Measurements from ENCODE around the gene PSENEN. TPM values are rescaled to one million over a fixed set of nuclear protein-coding genes. Genes with fewer than 3 reads are reported as not detected.

PSENEN gene
- total RNA-seq, 3 donors from 2014 or later (not counting 1 experiment from before 2014, with no cell fraction given), result 38.5 to 45.0 (median 41.0) TPM

DNA sequence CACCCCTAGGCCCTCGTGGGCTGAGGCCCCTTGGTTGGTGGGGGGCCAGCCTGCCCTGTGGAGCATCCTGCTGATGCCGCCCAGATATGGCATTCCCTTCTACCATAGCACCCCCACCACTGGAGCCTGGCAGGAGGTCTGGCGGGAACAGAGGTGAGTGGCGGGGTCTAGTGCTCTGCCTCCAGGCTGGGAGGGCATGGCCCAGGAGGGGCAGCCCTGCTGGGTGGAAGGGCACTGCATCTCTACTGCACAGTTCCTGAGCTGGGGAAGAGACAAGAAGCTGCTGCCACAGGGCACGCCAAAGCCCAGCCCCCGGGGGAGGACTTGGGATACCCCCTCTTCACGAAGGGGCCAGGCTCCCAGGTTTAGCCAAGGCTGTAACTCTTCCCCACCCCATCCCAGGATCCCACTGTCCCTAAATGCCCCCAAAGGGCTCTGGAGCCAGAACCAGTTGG, 30.1 kb upstream of the PSENEN start:
- Histone ChIP-seq H3K36me3 (ENCODE audit: control insufficient read depth, insufficient read depth, low read length) (peaks cover 4% of the 10 kb centered on the region), H3K27ac (ENCODE audit: low read length) (peak overlapping the region; percentile 79), H3K27me3 (ENCODE audit: control insufficient read depth, insufficient read depth, low read length) (no peaks in the 10 kb centered on the region), H3K9me3 (ENCODE audit: control insufficient read depth, insufficient read depth, low read length) (no peaks in the 10 kb centered on the region), H3K4me3 (ENCODE audit: low read length) (no peak overlapping the region), H3K4me1 (ENCODE audit: control insufficient read depth, insufficient read depth, low read length) (peaks cover 53% of the 10 kb centered on the region)
- Mint-ChIP-seq H3K4me3 (no peak overlapping the region), H3K27me3 (ENCODE audit: low read depth in 2 of 2) (no peaks in the 10 kb centered on the region), H3K27ac (no peak overlapping the region), H3K9me3 (no peaks in the 10 kb centered on the region), H3K36me3 (no peaks in the 10 kb centered on the region), H3K4me1 (peaks cover 15 to 45% of the 10 kb centered on the region in 2 donors)
- WGBS (ENCODE audit: insufficient coverage), result 89% methylated on average over 7 of the region's 7 CpGs
- intact Hi-C loops (cut with micrococcal nuclease), result no loop called here
- TF ChIP-seq, protein P1, sequence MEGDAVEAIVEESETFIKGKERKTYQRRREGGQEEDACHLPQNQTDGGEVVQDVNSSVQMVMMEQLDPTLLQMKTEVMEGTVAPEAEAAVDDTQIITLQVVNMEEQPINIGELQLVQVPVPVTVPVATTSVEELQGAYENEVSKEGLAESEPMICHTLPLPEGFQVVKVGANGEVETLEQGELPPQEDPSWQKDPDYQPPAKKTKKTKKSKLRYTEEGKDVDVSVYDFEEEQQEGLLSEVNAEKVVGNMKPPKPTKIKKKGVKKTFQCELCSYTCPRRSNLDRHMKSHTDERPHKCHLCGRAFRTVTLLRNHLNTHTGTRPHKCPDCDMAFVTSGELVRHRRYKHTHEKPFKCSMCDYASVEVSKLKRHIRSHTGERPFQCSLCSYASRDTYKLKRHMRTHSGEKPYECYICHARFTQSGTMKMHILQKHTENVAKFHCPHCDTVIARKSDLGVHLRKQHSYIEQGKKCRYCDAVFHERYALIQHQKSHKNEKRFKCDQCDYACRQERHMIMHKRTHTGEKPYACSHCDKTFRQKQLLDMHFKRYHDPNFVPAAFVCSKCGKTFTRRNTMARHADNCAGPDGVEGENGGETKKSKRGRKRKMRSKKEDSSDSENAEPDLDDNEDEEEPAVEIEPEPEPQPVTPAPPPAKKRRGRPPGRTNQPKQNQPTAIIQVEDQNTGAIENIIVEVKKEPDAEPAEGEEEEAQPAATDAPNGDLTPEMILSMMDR (IDR thresholded peaks at IDR 0.05), result no peak
- ATAC-seq, result no peak
- DNase-seq, result no peak

DNA sequence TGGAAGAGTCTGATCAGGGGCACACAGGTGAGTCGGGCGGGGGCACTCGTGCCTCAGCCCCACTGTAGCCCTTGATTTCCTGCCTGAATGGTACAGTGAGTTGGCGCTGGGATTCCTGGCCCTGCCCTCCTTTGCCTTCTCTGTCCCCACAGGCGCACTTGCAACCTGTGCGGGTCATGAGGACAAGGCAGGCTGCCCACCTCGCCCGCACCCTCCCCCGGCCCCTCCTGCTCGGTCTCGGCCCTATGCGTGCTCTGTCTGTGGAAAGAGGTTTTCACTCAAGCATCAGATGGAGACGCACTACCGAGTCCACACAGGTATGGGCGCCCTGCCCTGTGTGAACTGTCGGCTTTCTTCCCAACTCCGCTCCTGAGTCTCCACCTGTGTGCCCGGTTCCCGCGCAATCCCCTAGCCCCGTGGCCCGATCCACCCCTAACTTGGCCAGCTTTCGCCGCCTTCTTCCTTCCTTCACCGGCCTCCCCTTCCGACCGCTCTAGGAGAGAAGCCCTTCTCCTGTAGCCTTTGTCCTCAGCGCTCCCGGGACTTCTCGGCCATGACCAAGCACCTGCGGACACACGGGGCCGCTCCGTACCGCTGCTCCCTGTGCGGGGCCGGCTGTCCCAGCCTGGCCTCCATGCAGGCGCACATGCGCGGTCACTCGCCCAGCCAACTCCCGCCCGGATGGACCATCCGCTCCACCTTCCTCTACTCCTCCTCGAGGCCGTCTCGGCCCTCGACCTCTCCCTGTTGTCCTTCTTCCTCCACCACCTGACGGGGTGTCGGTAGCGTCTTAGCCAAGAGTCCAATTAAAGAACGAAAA, 29.3 kb upstream of the PSENEN start:
- Histone ChIP-seq H3K27ac (ENCODE audit: low read length) (peak overlapping the region; percentile 79), H3K36me3 (ENCODE audit: control insufficient read depth, insufficient read depth, low read length) (peaks cover 7% of the 10 kb centered on the region), H3K4me1 (ENCODE audit: control insufficient read depth, insufficient read depth, low read length) (peaks cover 53% of the 10 kb centered on the region), H3K9me3 (ENCODE audit: control insufficient read depth, insufficient read depth, low read length) (no peaks in the 10 kb centered on the region), H3K27me3 (ENCODE audit: control insufficient read depth, insufficient read depth, low read length) (no peaks in the 10 kb centered on the region), H3K4me3 (ENCODE audit: low read length) (peak overlapping the region; percentile 86)
- H3K36me3 Mint-ChIP-seq, result no peaks in the 10 kb centered on the region
- H3K27ac Mint-ChIP-seq, result peak overlapping the region; percentile 94 to 98
- H3K4me1 Mint-ChIP-seq, result peaks cover 16 to 51% of the 10 kb centered on the region in 2 donors
- TF ChIP-seq, protein P1 (IDR thresholded peaks at IDR 0.05), result no peak
- DNase-seq, result peak in 1 of 2 donors; percentile 55
- no peaks in the 10 kb centered on the region for H3K9me3 Mint-ChIP-seq
- no peaks in the 10 kb centered on the region for H3K27me3 Mint-ChIP-seq (ENCODE audit: low read depth in 2 of 2)
- ATAC-seq, result no peak
- peak overlapping the region; percentile 99 for H3K4me3 Mint-ChIP-seq
- intact Hi-C loops (cut with micrococcal nuclease), result loop anchor here (1.0 to 2.0 kb wide), 4 partner anchors 14 to 205 kb away; partner anchors contain the start of gene RBM42
- 2% methylated on average over 52 of the region's 52 CpGs for WGBS (ENCODE audit: insufficient coverage)

DNA sequence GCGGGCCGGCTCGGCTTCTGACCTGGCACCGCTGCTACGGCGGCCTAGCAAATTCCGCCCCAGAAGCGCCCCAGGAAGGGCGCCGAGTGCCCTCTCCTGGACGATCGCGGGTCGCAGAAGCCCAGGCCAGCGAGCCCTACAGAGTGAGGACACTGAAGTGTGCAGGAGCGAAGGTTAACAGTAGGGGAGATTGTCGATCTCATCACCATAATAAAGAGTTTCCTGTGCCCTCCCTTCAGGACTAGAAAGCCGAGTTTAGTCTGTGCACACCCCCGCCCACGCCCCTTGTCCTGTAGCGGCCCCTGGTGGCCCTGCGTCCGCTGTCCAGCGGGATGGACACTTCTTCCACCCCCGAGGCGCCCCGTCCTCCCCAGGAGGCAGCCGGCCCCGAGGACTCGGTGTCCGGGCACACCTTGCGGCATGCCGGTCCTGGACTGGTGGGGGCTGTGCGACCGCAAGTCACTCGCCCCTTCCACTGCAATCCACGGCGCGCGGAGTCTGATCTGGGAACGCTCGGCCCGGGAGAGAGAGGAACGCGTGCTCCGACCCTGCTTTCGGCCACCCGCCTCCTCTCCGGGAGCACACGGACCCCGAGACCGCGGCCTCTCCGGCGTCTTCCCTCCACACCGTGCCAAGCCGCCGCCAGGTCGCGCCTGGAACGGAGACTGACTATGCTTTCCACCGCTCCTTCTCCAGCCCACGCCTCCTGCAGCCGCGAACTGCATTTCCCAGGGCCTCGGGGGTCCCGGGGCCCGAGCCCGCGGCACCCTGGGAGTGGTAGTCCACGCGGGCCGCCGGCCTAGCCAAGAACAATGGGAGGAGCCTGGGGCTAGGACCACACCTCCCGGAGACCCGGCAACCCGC, 28.4 kb upstream of the PSENEN start:
- Mint-ChIP-seq H3K27me3 (ENCODE audit: low read depth in 2 of 2) (no peaks in the 10 kb centered on the region), H3K27ac (peak overlapping the region; percentile 94 to 98), H3K9me3 (no peaks in the 10 kb centered on the region), H3K4me1 (peaks cover 16 to 57% of the 10 kb centered on the region in 2 donors), H3K4me3 (peak overlapping the region; percentile 99), H3K36me3 (no peaks in the 10 kb centered on the region)
- ATAC-seq (peak; percentile 83 to 93 (median 86)), DNase-seq (peak; percentile 89 to 98)
- TF ChIP-seq, protein P1 (IDR thresholded peaks at IDR 0.05), result peak; percentile 95
- peaks cover 10% of the 10 kb centered on the region for H3K36me3 ChIP-seq (ENCODE audit: control insufficient read depth, insufficient read depth, low read length)
- peaks cover 48% of the 10 kb centered on the region for H3K4me1 ChIP-seq (ENCODE audit: control insufficient read depth, insufficient read depth, low read length)
- intact Hi-C loops (cut with micrococcal nuclease), result loop anchor here (1.0 to 2.0 kb wide), 8 partner anchors 15 to 214 kb away; partner anchors contain the start of genes PSENEN, RBM42 and U2AF1L4
- H3K27me3 ChIP-seq (ENCODE audit: control insufficient read depth, insufficient read depth, low read length), result no peaks in the 10 kb centered on the region
- no peaks in the 10 kb centered on the region for H3K9me3 ChIP-seq (ENCODE audit: control insufficient read depth, insufficient read depth, low read length)
- WGBS (ENCODE audit: insufficient coverage), result 0% methylated on average over 74 of the region's 77 CpGs
- peak overlapping the region; percentile 86 for H3K4me3 ChIP-seq (ENCODE audit: low read length)
- H3K27ac ChIP-seq (ENCODE audit: low read length), result peak overlapping the region; percentile 79

Measured in natural killer cell (primary cell).